Measurements from ENCODE around the gene CSNK2B.

Gene CSNK2B

GRCh38 chr6:31676322-31676903, 10.5 kb downstream of the CSNK2B start:
- Histone ChIP-seq H2AFZ (ENCODE audit: low read length) (no peak overlapping the region), H3K4me1 (ENCODE audit: low read length) (no peaks in the 10 kb centered on the region; the same call in 1 of the 2 replicates), H3K9ac (ENCODE audit: low read length) (no peak overlapping the region), H3F3A (ENCODE audit: insufficient read depth, low read length) (peaks cover 5% of the 10 kb centered on the region; the same call in 1 of the 2 replicates), H3K4me3 (ENCODE audit: low read length) (no peak overlapping the region), H3K9me2 (replicated peaks; ENCODE audit: insufficient read depth, low read length) (no peaks in the 10 kb centered on the region), H3K27ac (ENCODE audit: low read length) (no peak overlapping the region), H3K79me2 (ENCODE audit: low read length) (no peaks in the 10 kb centered on the region), H3K27me3 (replicated peaks; ENCODE audit: insufficient read depth, low read length) (no peaks in the 10 kb centered on the region), H3K36me3 (replicated peaks; ENCODE audit: insufficient read depth, low read length) (no peaks in the 10 kb centered on the region), H3K9me3 (replicated peaks; ENCODE audit: insufficient read depth, low read length) (no peaks in the 10 kb centered on the region), H4K20me1 (ENCODE audit: insufficient read depth, low read length) (no peaks in the 10 kb centered on the region), H3K4me2 (ENCODE audit: low read depth, low read length) (no peak overlapping the region)
- TF ChIP-seq EZH2 (optimal IDR thresholded peaks at IDR 0.05; ENCODE audit: low read depth, low read length) (no peak), EZH2phosphoT487 (IDR thresholded peaks at IDR 0.05; ENCODE audit: low read length) (no peak), CTCF (IDR thresholded peaks at IDR 0.05; ENCODE audit: low read length) (no peak)
- no peak for DNase-seq

GRCh38 chr6:31676904-31677303, 11.0 kb downstream of the CSNK2B start:
- TF ChIP-seq CTCF (IDR thresholded peaks at IDR 0.05; ENCODE audit: low read length) (no peak), EZH2phosphoT487 (IDR thresholded peaks at IDR 0.05; ENCODE audit: low read length) (no peak), EZH2 (optimal IDR thresholded peaks at IDR 0.05; ENCODE audit: low read depth, low read length) (no peak)
- Histone ChIP-seq H3K27me3 (replicated peaks; ENCODE audit: insufficient read depth, low read length) (no peaks in the 10 kb centered on the region), H3K27ac (ENCODE audit: low read length) (no peak overlapping the region), H2AFZ (ENCODE audit: low read length) (no peak overlapping the region), H3K4me3 (ENCODE audit: low read length) (no peak overlapping the region), H3K9ac (ENCODE audit: low read length) (no peak overlapping the region), H3F3A (ENCODE audit: insufficient read depth, low read length) (peaks cover 5% of the 10 kb centered on the region; the same call in 1 of the 2 replicates), H3K9me3 (replicated peaks; ENCODE audit: insufficient read depth, low read length) (no peaks in the 10 kb centered on the region), H3K36me3 (replicated peaks; ENCODE audit: insufficient read depth, low read length) (no peaks in the 10 kb centered on the region), H3K4me2 (ENCODE audit: low read depth, low read length) (no peak overlapping the region), H4K20me1 (ENCODE audit: insufficient read depth, low read length) (no peaks in the 10 kb centered on the region), H3K79me2 (ENCODE audit: low read length) (no peaks in the 10 kb centered on the region), H3K4me1 (ENCODE audit: low read length) (no peaks in the 10 kb centered on the region; the same call in 1 of the 2 replicates), H3K9me2 (replicated peaks; ENCODE audit: insufficient read depth, low read length) (no peaks in the 10 kb centered on the region)
- no peak for DNase-seq

- Histone ChIP-seq H3K9ac (ENCODE audit: low read length) (no peak overlapping the region), H3K4me1 (ENCODE audit: low read length) (no peaks in the 10 kb centered on the region; the same call in 1 of the 2 replicates), H2AFZ (ENCODE audit: low read length) (no peak overlapping the region), H3K36me3 (replicated peaks; ENCODE audit: insufficient read depth, low read length) (no peaks in the 10 kb centered on the region), H3K79me2 (ENCODE audit: low read length) (no peaks in the 10 kb centered on the region), H3K4me3 (ENCODE audit: low read length) (no peak overlapping the region), H3K9me2 (replicated peaks; ENCODE audit: insufficient read depth, low read length) (no peaks in the 10 kb centered on the region), H4K20me1 (ENCODE audit: insufficient read depth, low read length) (no peaks in the 10 kb centered on the region), H3K27me3 (replicated peaks; ENCODE audit: insufficient read depth, low read length) (no peaks in the 10 kb centered on the region), H3K4me2 (ENCODE audit: low read depth, low read length) (no peak overlapping the region), H3K9me3 (replicated peaks; ENCODE audit: insufficient read depth, low read length) (no peaks in the 10 kb centered on the region), H3F3A (ENCODE audit: insufficient read depth, low read length) (peaks cover 5% of the 10 kb centered on the region; the same call in 1 of the 2 replicates), H3K27ac (ENCODE audit: low read length) (no peak overlapping the region)
- no peak for DNase-seq
- no peak for TF ChIP-seq EZH2phosphoT487 (IDR thresholded peaks at IDR 0.05; ENCODE audit: low read length)
- TF ChIP-seq CTCF (IDR thresholded peaks at IDR 0.05; ENCODE audit: low read length), result no peak
- TF ChIP-seq EZH2 (optimal IDR thresholded peaks at IDR 0.05; ENCODE audit: low read depth, low read length), result no peak
These were observed 12.1 kb downstream of the CSNK2B start for GRCh38 chr6:31677955-31678354.
